ENCODE results near the gene TMTC3.
"Not testable (repeated sequence)": the region's sequence is repeated elsewhere in the genome, so short reads cannot be mapped to it uniquely, and the experiment has no call there.

Gene TMTC3

DNA sequence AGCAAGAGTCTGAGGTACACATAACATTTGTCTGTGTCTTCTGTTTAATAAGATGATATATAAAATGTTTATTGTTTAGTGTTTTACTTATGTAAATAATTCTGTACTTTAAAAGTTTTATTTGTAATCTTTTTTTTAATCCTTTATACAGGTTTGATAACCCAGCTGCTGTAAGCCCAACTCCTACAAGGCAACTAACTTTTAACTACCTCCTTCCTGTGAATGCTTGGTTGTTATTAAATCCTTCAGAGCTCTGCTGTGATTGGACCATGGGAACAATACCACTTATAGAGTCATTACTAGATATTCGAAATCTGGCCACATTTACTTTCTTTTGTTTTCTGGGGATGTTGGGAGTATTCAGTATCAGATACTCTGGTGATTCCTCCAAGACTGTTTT lies 24.1 kb downstream of the TMTC3 start:
- no peak for DNase-seq (ENCODE audit: low read depth in 3 of 3)

DNA sequence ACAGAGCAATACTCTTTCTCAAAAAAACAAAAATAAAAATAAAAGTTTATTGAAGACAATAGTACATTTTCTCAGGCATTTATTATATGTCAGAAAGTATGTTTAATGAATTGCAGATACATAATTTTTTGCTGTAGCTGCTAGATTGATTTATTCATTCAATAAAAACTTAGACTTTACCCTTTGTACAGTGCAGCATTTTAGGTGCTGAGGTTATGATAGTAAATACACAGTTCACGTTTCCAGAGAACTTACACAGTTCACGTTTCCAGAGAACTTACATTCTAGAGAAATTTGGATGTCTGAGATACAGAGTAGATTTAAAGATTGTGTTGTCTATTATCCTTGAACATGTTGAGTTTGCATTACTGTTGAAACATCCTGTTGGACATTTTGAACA lies 25.3 kb downstream of the TMTC3 start:
- no peak for DNase-seq (ENCODE audit: low read depth in 3 of 3)

GRCh38 chr12:88172844-88173407 lies 30.8 kb downstream of the TMTC3 start:
- DNase-seq (ENCODE audit: low read depth in 3 of 3) = no peak

DNA sequence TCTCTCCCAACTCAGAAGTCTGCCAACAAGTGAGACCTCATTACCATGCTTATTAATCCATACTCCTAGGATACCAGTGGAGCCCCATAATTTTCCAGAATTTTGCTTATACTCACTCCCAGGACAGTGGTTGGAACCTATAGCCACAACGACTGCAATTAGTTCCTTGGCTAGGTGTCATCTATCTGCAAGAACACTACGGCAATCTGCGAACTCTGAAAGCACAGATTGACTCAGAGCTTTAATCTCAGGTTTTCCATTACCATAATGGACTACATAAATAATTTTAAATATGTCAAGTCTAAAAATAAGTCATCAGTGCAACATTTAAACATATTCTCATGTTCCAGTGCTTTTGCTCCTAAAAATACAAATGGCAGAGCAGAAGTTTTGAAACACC lies 33.4 kb downstream of the TMTC3 start:
- DNase-seq (ENCODE audit: low read depth in 3 of 3) = no peak

GRCh38 chr12:88179436-88180014 lies 37.4 kb downstream of the TMTC3 start:
- no peak for DNase-seq (ENCODE audit: low read depth in 3 of 3)

- no peak for DNase-seq (ENCODE audit: low read depth in 3 of 3)
Observed at GRCh38 chr12:88181881-88182280, 39.8 kb downstream of the TMTC3 start.

DNA sequence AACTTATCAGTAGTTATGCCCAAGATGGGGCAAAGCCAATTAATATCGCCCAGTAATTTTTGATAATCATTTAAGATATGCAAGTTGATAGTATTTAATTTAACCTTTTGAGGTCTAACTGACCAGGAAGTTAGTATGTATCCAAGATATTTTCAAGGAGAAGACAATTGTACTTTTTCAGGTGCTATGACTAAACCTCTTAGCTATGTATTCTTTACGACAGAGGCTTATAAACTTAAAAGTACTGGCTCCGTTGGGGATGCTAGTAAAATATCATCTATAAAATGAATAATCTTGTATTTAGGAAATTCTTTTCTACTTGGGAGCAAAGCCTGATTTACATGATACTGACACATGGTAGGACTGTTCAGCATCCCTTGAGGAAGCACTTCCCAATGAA lies 40.3 kb downstream of the TMTC3 start:
- DNase-seq (ENCODE audit: low read depth in 3 of 3) = no peak

- DNase-seq (ENCODE audit: low read depth in 3 of 3) = no peak
Observed at GRCh38 chr12:88184196-88184595, 42.1 kb downstream of the TMTC3 start.

- DNase-seq (ENCODE audit: low read depth in 3 of 3) = no peak
Observed at GRCh38 chr12:88185279-88185678, 43.2 kb downstream of the TMTC3 start.

DNA sequence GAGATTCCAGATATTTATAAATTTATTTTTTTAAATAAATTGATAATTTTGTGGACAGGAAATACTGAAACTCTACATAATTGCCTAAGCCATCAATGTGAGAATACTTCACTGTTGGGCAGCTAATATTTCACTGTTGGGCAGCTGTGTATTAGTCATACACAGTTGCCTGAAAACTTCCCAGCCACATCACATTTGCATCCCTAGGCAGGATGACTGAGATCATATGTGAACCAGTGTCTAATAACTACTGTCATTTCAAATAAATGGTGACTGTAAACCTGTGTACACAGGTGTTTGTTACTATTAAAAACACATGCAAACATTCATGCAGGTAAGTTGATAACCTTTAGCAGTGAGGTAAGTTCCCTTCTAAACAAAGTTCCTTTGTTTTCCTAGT lies 43.9 kb downstream of the TMTC3 start:
- DNase-seq (ENCODE audit: low read depth in 3 of 3) = no peak

DNA sequence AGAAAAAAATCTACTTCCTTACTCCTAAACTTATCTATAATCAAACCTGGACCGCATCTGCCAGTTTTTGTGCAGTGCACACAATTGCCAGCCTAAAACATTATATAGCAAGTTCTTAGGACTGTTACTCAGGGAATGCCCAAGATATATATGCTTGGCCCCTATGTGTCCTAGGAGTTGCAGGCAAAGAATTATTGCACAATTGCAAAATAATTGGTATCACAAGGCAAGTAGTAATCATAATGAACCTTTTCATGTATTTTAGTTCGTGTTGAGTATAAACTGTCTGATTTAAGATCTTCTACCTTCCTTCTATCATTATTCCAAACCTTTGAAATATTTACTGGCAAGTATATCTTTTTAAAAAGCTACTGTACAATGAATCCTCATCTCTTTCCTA lies 45.5 kb downstream of the TMTC3 start:
- DNase-seq (ENCODE audit: low read depth in 3 of 3) = no peak

GRCh38 chr12:88188180-88188579 lies 46.1 kb downstream of the TMTC3 start:
- DNase-seq (ENCODE audit: low read depth in 3 of 3) = no peak

- no peak for DNase-seq (ENCODE audit: low read depth in 3 of 3)
Observed at GRCh38 chr12:88192426-88192825, 50.3 kb downstream of the TMTC3 start.

DNA sequence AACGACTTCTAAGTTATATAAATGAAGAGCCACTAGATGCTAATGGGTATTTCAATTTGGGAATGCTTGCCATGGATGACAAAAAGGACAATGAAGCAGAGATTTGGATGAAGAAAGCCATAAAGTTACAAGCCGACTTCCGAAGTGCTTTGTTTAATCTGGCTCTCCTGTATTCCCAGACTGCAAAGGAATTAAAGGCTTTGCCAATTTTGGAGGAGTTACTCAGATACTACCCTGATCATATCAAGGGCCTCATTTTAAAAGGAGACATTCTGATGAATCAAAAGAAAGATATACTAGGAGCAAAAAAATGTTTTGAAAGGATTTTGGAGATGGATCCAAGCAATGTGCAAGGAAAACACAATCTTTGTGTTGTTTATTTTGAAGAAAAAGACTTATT lies 52.8 kb downstream of the TMTC3 start:
- no peak for DNase-seq (ENCODE audit: low read depth in 3 of 3)

- no peak for DNase-seq (ENCODE audit: low read depth in 3 of 3)
Observed at GRCh38 chr12:88200029-88200428, 57.9 kb downstream of the TMTC3 start.

GRCh38 chr12:88202500-88202899 lies 60.4 kb downstream of the TMTC3 start:
- DNase-seq (ENCODE audit: low read depth in 3 of 3) = no peak

GRCh38 chr12:88206601-88207000 lies 64.5 kb downstream of the TMTC3 start:
- no peak for DNase-seq (ENCODE audit: low read depth in 3 of 3)

- DNase-seq (ENCODE audit: low read depth in 3 of 3) = no peak
Observed at GRCh38 chr12:88207921-88208620, 66.0 kb downstream of the TMTC3 start.

DNA sequence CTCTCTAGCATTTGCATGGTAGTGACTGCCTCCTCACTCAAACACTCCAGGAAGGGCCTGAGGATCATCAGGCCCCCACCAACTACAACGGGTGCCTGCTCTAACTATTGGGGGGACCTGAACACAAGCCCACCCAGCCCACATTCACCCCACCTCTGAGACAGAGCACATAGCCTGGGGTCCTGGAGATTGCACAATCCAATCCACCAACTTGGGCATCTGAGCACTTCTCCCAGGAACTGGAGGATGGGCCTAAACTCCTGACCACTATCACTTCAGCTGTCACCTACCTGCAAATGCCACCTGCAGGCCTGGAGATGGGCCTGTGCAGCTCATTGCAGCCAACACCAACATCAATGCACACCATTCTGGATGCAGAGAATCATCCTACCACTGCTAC lies 66.6 kb downstream of the TMTC3 start:
- DNase-seq (ENCODE audit: low read depth in 3 of 3) = no peak

- not testable (repeated sequence) for DNase-seq (ENCODE audit: low read depth in 3 of 3)
Observed at GRCh38 chr12:88210311-88210710, 68.2 kb downstream of the TMTC3 start.

- DNase-seq (ENCODE audit: low read depth in 3 of 3) = no peak
Observed at GRCh38 chr12:88218293-88218692, 76.2 kb downstream of the TMTC3 start.

- no peak for DNase-seq (ENCODE audit: low read depth in 3 of 3)
Observed at GRCh38 chr12:88219861-88220260, 77.8 kb downstream of the TMTC3 start.

- no peak for DNase-seq (ENCODE audit: low read depth in 3 of 3)
Observed at GRCh38 chr12:88223519-88223918, 81.4 kb downstream of the TMTC3 start.

- no peak for DNase-seq (ENCODE audit: low read depth in 3 of 3)
Observed at GRCh38 chr12:88225776-88226175, 83.7 kb downstream of the TMTC3 start.
